ENCODE data around the gene RAB3IL1.

RAB3IL1 gene

DNA sequence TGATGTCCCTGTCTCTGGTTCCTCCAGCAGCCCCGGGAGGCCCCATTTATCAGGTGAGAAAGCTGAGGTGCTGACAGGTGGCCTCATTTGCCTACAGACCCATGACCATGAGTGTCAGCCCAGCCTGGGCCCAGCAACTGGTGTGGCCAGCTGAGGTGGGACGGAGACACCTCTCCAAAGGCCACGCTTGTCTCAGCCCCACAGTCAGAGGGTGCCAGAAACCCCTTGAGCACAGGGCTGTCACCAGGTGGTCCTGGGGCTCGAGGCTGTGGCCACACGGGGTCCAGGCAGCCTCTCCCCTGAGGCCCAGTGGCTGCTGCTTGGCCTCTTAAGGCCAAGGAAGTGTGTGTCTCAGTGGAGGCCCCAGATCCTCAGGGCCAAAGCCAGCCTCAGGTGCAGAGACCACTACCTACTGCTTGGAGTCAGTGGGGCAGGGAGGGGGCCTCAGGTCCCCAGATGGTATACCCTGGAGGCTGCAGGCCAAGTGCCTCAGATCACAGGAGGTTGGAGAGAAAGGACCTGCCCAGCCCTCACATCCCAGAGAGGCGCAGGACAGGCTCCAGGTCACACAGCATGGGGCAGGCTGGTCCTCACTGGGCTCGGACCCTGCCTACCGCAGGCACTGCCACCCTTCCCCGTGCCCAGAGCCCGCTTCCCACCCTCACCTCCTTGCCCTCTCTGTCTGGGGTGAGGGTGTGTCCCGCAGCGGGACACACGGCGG is 11.4 kb downstream of the RAB3IL1 start:
- H2AFZ ChIP-seq (ENCODE audit: insufficient read depth, low read length, poor library complexity) = no peak overlapping the region
- H3K9me3 ChIP-seq (ENCODE audit: insufficient read depth, low read depth, low read length) = no peaks in the 10 kb centered on the region
- H3K27me3 ChIP-seq (ENCODE audit: insufficient read depth, low read length) = no peaks in the 10 kb centered on the region
- H3K14ac ChIP-seq (ENCODE audit: low read length) = no peak overlapping the region
- H4K12ac ChIP-seq (ENCODE audit: low read depth, low read length) = no peak overlapping the region
- no peak overlapping the region for H2BK12ac ChIP-seq (ENCODE audit: low read length)
- WGBS (ENCODE audit: extremely low coverage, insufficient coverage, insufficient read length) = no CpG with 5 or more reads among the region's 14 CpGs
- H4K8ac ChIP-seq (ENCODE audit: low read depth, low read length) = no peak overlapping the region
- H3K4me3 ChIP-seq (ENCODE audit: low read depth, low read length) = no peak overlapping the region
- H3K79me1 ChIP-seq (ENCODE audit: low read length) = no peaks in the 10 kb centered on the region
- no peak overlapping the region for H3K9ac ChIP-seq (ENCODE audit: low read length)
- no peak overlapping the region for H3K23ac ChIP-seq (ENCODE audit: low read length)
- no peak overlapping the region for H3K4ac ChIP-seq (ENCODE audit: low read depth, low read length)
- no peak overlapping the region for H3K4me2 ChIP-seq (ENCODE audit: low read length)
- DNase-seq = no peak
- no peak overlapping the region for H2BK5ac ChIP-seq (ENCODE audit: low read depth, low read length, poor library complexity)
- no peak overlapping the region for H2AK5ac ChIP-seq (ENCODE audit: low read length)
- H3K79me2 ChIP-seq (ENCODE audit: control insufficient read depth, insufficient read depth, low read length, poor library complexity) = no peaks in the 10 kb centered on the region
- no peaks in the 10 kb centered on the region for H3K36me3 ChIP-seq (ENCODE audit: control insufficient read depth in 1 of 2, insufficient read depth in 2 of 2, low read length in 2 of 2)
- no peak overlapping the region for H4K91ac ChIP-seq (ENCODE audit: low read depth, low read length)
- no peak overlapping the region for H3K18ac ChIP-seq (ENCODE audit: low read length)
- H3K4me1 ChIP-seq (ENCODE audit: control insufficient read depth in 1 of 2, insufficient read depth in 2 of 2, low read length in 2 of 2) = no peaks in the 10 kb centered on the region
- H3K27ac ChIP-seq (ENCODE audit: low read depth, low read length) = no peak overlapping the region
- no peak overlapping the region for H2BK120ac ChIP-seq (ENCODE audit: insufficient read depth, low read length, poor library complexity)

DNA sequence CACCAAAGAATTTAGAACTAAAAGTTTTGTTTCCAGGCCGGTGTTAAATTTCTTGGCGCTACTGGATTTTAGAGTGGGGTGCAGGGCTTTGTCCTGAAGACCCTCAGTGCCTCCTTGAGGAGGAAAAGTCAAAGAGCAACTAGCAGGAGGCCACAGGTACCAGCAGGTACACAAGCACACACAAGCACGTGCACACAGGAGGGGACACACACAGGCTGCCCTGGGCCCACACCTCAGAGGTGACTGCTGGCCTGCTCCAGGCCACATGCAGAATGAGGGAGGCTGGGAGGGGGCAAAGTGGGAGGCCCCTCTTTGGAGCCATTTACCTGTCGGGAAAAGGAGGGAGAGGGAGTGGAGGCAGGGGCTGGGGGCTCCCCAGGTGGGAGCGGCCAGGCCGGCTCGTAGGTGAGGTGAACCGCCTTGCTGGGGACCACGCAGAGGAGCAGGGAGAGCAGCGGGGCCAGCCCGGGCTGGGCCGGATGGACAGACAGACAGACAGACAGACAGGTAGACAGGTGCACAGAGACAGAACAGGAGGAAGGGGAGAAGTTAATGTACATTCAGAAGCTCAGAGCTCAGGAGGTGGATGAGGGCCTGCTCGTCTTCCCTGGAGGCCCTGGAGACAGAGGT is 12.2 kb downstream of the RAB3IL1 start:
- Histone ChIP-seq H3K14ac (ENCODE audit: low read length) (no peak overlapping the region), H2AFZ (ENCODE audit: insufficient read depth, low read length, poor library complexity) (no peak overlapping the region), H3K79me1 (ENCODE audit: low read length) (no peaks in the 10 kb centered on the region), H4K12ac (ENCODE audit: low read depth, low read length) (no peak overlapping the region), H3K36me3 (ENCODE audit: control insufficient read depth in 1 of 2, insufficient read depth in 2 of 2, low read length in 2 of 2) (no peaks in the 10 kb centered on the region), H3K9me3 (ENCODE audit: insufficient read depth, low read depth, low read length) (peaks cover 2% of the 10 kb centered on the region), H3K27me3 (ENCODE audit: insufficient read depth, low read length) (no peaks in the 10 kb centered on the region), H4K8ac (ENCODE audit: low read depth, low read length) (no peak overlapping the region), H3K4me3 (ENCODE audit: low read depth, low read length) (no peak overlapping the region), H3K27ac (ENCODE audit: low read depth, low read length) (no peak overlapping the region), H3K18ac (ENCODE audit: low read length) (no peak overlapping the region), H3K9ac (ENCODE audit: low read length) (no peak overlapping the region), H3K79me2 (ENCODE audit: control insufficient read depth, insufficient read depth, low read length, poor library complexity) (no peaks in the 10 kb centered on the region), H2BK5ac (ENCODE audit: low read depth, low read length, poor library complexity) (no peak overlapping the region), H3K4me1 (ENCODE audit: control insufficient read depth in 1 of 2, insufficient read depth in 2 of 2, low read length in 2 of 2) (no peaks in the 10 kb centered on the region), H3K4me2 (ENCODE audit: low read length) (no peak overlapping the region), H2BK120ac (ENCODE audit: insufficient read depth, low read length, poor library complexity) (no peak overlapping the region), H4K91ac (ENCODE audit: low read depth, low read length) (no peak overlapping the region), H2AK5ac (ENCODE audit: low read length) (no peak overlapping the region), H3K4ac (ENCODE audit: low read depth, low read length) (no peak overlapping the region), H2BK12ac (ENCODE audit: low read length) (no peak overlapping the region), H3K23ac (ENCODE audit: low read length) (no peak overlapping the region)
- no CpG with 5 or more reads among the region's 13 CpGs for WGBS (ENCODE audit: extremely low coverage, insufficient coverage, insufficient read length)
- no peak for DNase-seq

DNA sequence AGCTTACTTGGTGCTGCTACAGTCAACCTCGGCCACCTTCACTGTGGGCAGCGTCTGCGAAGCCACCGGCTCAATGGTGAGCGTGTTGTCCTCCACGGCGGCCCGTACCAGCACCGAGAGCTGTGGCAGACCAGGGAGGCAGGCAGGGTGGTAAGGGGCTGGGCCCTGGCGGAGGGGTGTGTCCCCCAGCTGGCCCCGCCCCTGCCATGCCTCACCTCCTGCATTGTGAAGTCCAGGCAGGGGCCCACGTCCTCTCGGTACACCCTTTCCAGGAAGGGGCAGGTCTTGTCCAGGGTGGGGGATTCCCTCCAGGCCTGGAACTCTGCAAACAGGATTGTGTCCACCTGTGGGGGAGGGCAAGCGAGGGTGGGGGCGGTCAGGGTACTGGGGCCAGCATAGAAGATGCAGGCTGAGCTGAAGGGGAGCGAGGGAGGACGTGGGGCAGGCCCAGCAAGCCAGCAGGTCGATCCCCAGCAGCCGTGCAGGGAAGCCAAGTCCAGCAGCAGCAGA is 12.8 kb downstream of the RAB3IL1 start:
- no peak overlapping the region for H4K91ac ChIP-seq (ENCODE audit: low read depth, low read length)

DNA sequence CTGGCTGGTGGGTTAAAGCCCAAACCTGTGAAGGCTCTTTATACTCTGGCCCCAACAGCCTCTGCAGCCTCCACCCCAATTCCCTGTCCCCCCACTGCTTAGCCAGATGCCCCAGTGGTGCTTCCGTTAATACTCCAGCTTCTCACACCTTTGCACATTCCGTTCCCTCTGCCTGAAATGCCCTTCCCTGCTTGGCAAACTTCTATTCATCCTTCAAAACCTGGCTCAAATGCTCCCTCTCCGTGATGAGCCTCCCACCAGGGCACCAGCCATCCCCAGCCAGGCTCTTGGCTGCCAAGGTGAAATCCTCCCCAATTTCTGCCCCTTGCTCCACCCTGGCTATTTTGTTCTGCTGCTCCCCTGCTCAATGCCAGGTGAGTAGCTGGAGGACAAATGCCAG is 13.5 kb downstream of the RAB3IL1 start:
- H3K4me3 ChIP-seq (ENCODE audit: low read depth, low read length) = no peak overlapping the region
- no peak overlapping the region for H3K14ac ChIP-seq (ENCODE audit: low read length)
- no peak overlapping the region for H3K9ac ChIP-seq (ENCODE audit: low read length)
- WGBS (ENCODE audit: extremely low coverage, insufficient coverage, insufficient read length) = no CpG with 5 or more reads among the region's 3 CpGs
- H2BK5ac ChIP-seq (ENCODE audit: low read depth, low read length, poor library complexity) = no peak overlapping the region
- no peak overlapping the region for H3K4ac ChIP-seq (ENCODE audit: low read depth, low read length)
- no peaks in the 10 kb centered on the region for H3K79me1 ChIP-seq (ENCODE audit: low read length)
- no peak overlapping the region for H2BK12ac ChIP-seq (ENCODE audit: low read length)
- H3K18ac ChIP-seq (ENCODE audit: low read length) = no peak overlapping the region
- H4K12ac ChIP-seq (ENCODE audit: low read depth, low read length) = no peak overlapping the region
- H3K4me1 ChIP-seq (ENCODE audit: control insufficient read depth in 1 of 2, insufficient read depth in 2 of 2, low read length in 2 of 2) = no peaks in the 10 kb centered on the region
- H3K27ac ChIP-seq (ENCODE audit: low read depth, low read length) = no peak overlapping the region
- no peak overlapping the region for H3K4me2 ChIP-seq (ENCODE audit: low read length)
- DNase-seq = no peak
- H4K91ac ChIP-seq (ENCODE audit: low read depth, low read length) = no peak overlapping the region
- H2AFZ ChIP-seq (ENCODE audit: insufficient read depth, low read length, poor library complexity) = no peak overlapping the region
- H3K9me3 ChIP-seq (ENCODE audit: insufficient read depth, low read depth, low read length) = peaks cover 4% of the 10 kb centered on the region
- H3K27me3 ChIP-seq (ENCODE audit: insufficient read depth, low read length) = no peaks in the 10 kb centered on the region
- no peak overlapping the region for H2BK120ac ChIP-seq (ENCODE audit: insufficient read depth, low read length, poor library complexity)
- H3K79me2 ChIP-seq (ENCODE audit: control insufficient read depth, insufficient read depth, low read length, poor library complexity) = no peaks in the 10 kb centered on the region
- H3K36me3 ChIP-seq (ENCODE audit: control insufficient read depth in 1 of 2, insufficient read depth in 2 of 2, low read length in 2 of 2) = no peaks in the 10 kb centered on the region
- H4K8ac ChIP-seq (ENCODE audit: low read depth, low read length) = no peak overlapping the region
- H2AK5ac ChIP-seq (ENCODE audit: low read length) = no peak overlapping the region
- no peak overlapping the region for H3K23ac ChIP-seq (ENCODE audit: low read length)

More for the DNA sequence above, 12.8 kb downstream of the RAB3IL1 start:
- Histone ChIP-seq H4K12ac (ENCODE audit: low read depth, low read length) (no peak overlapping the region), H3K79me1 (ENCODE audit: low read length) (no peaks in the 10 kb centered on the region), H3K4me2 (ENCODE audit: low read length) (peak overlapping the region; percentile 13), H2BK120ac (ENCODE audit: insufficient read depth, low read length, poor library complexity) (no peak overlapping the region), H3K9ac (ENCODE audit: low read length) (no peak overlapping the region), H3K4me3 (ENCODE audit: low read depth, low read length) (no peak overlapping the region), H3K9me3 (ENCODE audit: insufficient read depth, low read depth, low read length) (peaks cover 4% of the 10 kb centered on the region), H2AK5ac (ENCODE audit: low read length) (no peak overlapping the region), H2BK5ac (ENCODE audit: low read depth, low read length, poor library complexity) (no peak overlapping the region), H3K27ac (ENCODE audit: low read depth, low read length) (no peak overlapping the region), H3K18ac (ENCODE audit: low read length) (no peak overlapping the region), H3K79me2 (ENCODE audit: control insufficient read depth, insufficient read depth, low read length, poor library complexity) (no peaks in the 10 kb centered on the region), H3K27me3 (ENCODE audit: insufficient read depth, low read length) (no peaks in the 10 kb centered on the region), H3K4me1 (ENCODE audit: control insufficient read depth in 1 of 2, insufficient read depth in 2 of 2, low read length in 2 of 2) (no peaks in the 10 kb centered on the region), H3K4ac (ENCODE audit: low read depth, low read length) (no peak overlapping the region), H3K14ac (ENCODE audit: low read length) (no peak overlapping the region), H4K8ac (ENCODE audit: low read depth, low read length) (no peak overlapping the region), H2AFZ (ENCODE audit: insufficient read depth, low read length, poor library complexity) (no peak overlapping the region), H3K23ac (ENCODE audit: low read length) (no peak overlapping the region), H3K36me3 (ENCODE audit: control insufficient read depth in 1 of 2, insufficient read depth in 2 of 2, low read length in 2 of 2) (no peaks in the 10 kb centered on the region), H2BK12ac (ENCODE audit: low read length) (no peak overlapping the region)
- WGBS (ENCODE audit: extremely low coverage, insufficient coverage, insufficient read length) = no CpG with 5 or more reads among the region's 19 CpGs
- DNase-seq = no peak

All from trophoblast cell (in vitro differentiated cells and primary cell).